OCI-M1 (cell line): ENCODE data around the gene NHSL1.

Experiments
- DNase-seq: peaks from one replicate; lab custom pipeline; 2025; lab: John Stamatoyannopoulos, UW

Gene NHSL1

GRCh38 chr6:138465007-138465645 lies 34.2 kb downstream of the NHSL1 start:
- no peak for DNase-seq

DNA sequence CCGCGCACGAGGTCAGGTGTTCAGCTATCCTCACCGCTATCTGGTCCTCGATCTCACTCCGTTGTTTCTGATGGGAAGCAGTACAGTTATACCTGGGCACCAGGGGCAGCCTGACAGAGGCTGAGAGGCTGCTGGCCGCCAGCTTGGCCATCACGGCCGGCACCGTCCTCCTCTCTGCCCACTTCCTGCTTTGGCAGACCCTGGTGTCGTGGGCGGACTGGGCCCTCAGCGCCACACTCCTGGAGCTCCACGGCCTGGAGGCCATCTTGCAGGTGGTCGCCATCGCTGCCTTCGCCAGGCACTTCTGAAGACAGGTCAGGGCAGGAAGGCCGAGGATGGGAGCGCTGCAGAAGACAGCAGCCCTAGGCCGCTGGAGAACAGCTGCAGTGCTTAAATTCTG lies 35.2 kb downstream of the NHSL1 start:
- DNase-seq = no peak

DNA sequence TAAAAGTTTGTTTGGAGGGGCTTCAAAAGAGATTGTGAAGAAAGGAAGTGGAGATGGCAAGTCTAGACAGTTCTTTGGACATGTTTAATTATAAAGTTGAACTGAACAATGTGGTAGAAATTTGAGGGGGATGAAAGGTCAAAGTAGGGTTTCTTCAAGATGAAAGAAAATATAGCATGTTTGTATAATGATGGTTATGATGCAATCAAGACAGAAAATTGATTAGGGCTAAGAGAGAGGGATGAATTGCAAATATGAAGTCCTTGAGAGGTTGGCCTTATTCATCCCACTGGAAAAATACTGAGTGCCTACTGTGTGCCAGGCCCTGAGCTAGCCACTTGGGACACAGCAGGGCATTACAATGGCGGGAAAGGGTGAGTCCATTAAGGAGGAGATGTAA lies 37.6 kb downstream of the NHSL1 start:
- no peak for DNase-seq

- DNase-seq = no peak
Observed at GRCh38 chr6:138456401-138456790, 42.9 kb downstream of the NHSL1 start.

GRCh38 chr6:138455746-138456400 lies 43.4 kb downstream of the NHSL1 start:
- no peak for DNase-seq

GRCh38 chr6:138454981-138455706 lies 44.1 kb downstream of the NHSL1 start:
- DNase-seq = peak; percentile 40

DNA sequence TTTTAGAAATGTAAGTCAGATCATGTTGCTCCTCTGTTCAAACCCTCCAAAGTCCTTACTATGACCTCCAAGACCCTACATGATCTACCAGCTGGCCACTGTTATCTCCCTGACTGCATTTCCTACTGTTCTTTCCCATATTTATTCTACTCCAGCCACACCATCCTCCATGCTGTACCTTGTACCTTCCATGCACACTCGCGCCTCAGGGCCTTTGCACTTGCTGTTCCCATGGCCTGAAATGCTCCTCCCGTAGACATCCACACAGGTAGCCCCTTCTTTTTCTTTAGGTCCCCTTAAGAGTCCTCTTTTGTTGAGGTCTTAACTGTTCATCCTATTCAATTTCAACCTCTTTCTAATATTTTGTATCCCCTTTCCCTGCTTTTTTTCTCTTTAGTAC lies 48.3 kb downstream of the NHSL1 start:
- no peak for DNase-seq

DNA sequence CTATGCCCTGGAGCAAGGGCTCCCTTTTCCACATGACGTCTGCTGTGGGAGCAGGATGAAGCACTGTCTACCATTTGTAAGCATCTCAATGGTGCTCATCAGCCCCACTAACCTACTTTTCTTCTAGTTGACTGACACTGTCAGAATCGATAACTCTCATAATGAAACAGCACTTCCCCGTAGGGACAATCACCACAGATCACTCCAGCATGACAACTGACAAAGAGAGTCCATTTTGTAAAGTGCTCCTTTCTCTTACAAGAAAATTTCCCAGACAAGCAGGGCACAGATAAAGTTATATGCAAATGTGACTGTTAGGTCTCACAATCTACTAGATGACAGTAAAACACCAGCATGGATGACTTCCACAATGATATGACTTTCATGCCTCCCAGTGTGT lies 48.8 kb downstream of the NHSL1 start:
- DNase-seq = no peak

- DNase-seq = no peak
Observed at GRCh38 chr6:138446821-138447220, 52.5 kb downstream of the NHSL1 start.

- DNase-seq = no peak
Observed at GRCh38 chr6:138443979-138444378, 55.3 kb downstream of the NHSL1 start.

DNA sequence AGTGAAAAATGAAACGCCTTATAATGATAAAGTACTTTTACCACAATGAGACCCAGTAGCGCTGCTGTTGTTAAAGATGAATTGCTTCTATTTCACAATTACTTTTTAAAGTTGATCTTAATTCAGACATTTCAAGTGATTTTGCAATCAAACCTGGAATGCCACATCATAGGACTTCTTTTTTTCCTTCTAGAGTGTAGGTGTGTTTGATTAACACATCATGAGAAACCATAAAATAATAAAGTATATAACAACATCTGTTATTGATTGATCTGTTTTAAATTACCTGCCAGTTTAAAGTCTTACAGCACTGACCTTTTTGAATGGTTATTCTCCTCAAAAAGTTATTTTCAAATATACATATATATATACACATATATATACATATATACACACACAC lies 56.6 kb downstream of the NHSL1 start:
- no peak for DNase-seq

GRCh38 chr6:138441965-138442364 lies 57.3 kb downstream of the NHSL1 start:
- DNase-seq = no peak

DNA sequence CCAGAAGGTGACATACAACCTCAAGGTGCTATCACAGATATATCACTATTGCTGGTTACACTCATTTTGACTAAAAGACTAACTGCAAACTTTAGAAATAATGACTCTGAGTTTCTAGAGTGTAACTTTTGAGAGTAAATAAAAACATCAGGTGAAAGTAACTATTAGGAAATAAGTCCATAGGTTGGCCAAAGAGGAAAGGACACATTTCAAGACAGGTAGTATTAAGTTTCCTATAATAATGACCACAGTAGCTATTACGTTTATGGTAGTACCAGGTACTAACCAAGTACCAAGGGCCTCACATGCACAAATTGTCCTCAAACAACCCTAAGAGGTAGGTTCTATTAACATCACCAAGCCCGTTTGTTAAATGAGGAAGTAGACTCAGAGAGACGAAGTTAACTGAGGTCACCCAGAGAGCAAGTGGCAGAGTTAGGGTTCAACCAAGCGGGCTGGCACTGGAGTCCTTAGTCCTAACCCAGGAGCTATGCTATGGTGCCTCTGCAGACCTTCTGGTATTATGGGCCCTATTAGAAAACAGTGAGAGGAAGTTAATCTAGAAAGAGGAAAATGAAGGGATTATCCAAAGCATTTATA lies 58.4 kb downstream of the NHSL1 start:
- DNase-seq = peak; percentile 56

DNA sequence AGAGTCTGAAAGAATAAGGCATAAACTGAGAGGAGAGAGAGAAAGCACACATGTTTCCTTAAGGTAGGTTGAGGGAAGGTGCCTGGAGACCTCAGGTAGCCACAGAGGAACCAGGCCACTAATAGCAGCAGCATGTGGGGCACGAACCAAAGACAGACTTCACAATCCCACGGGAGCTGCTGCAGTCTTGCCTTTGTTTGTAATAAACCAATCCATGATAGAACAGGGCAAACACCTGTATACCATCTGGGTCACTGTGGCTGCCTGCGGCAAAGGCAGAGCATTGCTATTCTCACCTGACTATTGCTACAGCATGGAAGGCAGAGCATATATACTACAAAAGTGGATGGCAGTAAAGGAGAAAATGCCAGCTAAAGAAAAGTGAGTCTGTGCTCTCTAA lies 59.0 kb downstream of the NHSL1 start:
- no peak for DNase-seq

DNA sequence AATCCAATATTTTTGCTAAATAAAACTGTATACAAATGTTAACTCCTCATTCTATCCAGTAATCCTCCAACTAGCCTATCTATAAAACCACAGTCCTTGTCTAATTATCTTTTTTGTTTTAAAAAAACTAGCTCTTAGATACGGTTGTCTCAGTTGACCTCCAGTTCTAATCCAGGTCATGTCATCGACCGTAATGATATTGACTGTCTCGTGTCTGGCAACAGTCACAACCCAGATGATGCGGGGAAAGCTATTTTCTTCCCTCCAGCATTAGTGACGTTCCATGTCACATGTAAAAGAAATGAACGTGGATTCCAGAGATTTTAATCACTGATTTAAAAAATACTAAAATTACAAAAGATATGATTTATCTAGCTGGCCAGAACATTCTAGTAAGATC lies 59.7 kb downstream of the NHSL1 start:
- DNase-seq = no peak

DNA sequence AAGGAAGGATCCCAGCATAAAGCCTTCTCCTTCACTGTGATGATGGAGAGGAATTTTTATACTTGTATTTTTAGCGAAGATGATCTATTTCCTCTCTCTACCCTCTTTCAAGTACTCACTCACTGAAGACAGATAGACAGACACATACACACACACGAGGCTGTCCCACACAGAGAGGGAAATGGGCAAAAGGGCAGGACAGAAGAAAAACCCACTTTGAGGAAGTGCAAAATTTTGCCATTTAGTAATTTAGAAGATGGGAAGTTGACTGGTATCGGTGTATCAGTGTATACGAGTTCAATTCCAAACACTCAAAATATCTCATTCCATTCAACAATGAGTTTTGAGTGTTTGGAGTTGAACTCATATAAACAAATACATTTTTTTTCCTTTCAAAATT lies 64.4 kb downstream of the NHSL1 start:
- no peak for DNase-seq

DNA sequence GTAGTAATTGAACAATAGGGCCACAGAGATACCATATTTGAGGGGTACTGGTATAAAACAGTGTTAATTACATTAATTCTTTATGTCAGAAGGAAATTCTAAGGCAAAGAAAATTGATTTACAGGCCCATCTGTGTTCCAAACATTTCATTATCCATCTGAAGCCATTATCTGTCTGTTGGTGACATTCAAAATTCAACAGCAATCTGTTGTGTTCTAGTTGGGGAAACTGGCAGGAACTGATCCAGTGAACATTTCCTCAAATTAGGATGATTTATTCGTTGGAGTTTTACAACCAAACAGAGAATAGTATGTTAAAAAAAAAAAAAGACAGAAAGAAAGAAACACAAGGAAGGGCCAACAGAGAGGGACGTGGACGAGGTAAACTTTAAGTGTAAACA lies 65.2 kb downstream of the NHSL1 start:
- DNase-seq = no peak

DNA sequence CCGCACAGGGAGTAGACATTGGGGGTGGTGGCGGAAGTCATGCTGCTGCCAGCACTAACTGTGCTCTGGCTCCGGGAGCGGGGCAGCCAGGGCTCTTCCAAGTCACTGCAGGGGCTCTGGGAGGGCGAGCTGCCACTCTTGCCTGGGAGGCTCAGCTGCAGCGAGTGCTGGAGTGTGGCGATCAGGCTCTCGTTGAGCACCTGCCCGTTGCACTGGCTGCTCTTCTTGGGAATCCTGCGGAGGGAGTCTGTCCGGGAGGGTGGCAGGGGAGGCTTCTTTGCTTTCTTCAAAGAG lies 67.3 kb downstream of the NHSL1 start:
- no peak for DNase-seq

DNA sequence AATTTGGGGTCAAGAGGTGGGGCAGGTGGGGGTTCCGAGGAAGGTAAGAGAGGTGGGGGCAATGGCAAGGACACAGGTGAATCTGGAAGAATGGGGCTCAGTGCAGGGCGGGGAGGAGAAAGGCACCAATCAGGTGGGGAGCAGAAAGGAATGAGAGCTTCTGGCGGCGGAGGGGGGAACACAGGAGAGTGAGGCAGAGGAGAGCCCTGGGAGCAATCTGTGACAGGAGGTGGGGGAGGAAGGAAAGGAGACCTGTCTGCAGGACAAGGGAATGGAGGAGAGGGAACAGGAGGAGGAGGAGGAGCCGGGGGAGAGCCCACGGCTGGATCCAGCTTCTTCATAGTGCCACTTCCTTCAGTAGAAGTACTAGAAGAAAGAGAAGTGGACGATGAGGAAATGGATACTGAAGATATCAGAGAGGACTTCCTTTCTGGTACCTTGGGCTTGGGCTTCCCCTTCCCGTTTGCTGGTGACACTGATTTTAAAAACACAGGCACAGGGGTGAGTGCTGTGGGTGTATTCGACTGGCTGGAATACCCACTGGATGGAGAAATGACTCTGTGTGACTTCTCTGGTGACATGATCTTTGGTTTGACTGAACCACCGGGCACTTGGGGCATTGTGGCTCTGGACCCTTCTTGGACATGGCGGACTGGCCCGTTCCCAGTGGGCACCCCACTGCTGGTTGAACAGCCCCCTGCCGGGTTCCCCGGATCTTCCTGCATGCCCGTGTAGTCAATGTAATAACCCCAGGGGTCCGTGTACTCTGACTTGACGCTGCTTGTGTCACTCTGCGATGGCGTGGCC lies 67.8 kb downstream of the NHSL1 start:
- DNase-seq = no peak

DNA sequence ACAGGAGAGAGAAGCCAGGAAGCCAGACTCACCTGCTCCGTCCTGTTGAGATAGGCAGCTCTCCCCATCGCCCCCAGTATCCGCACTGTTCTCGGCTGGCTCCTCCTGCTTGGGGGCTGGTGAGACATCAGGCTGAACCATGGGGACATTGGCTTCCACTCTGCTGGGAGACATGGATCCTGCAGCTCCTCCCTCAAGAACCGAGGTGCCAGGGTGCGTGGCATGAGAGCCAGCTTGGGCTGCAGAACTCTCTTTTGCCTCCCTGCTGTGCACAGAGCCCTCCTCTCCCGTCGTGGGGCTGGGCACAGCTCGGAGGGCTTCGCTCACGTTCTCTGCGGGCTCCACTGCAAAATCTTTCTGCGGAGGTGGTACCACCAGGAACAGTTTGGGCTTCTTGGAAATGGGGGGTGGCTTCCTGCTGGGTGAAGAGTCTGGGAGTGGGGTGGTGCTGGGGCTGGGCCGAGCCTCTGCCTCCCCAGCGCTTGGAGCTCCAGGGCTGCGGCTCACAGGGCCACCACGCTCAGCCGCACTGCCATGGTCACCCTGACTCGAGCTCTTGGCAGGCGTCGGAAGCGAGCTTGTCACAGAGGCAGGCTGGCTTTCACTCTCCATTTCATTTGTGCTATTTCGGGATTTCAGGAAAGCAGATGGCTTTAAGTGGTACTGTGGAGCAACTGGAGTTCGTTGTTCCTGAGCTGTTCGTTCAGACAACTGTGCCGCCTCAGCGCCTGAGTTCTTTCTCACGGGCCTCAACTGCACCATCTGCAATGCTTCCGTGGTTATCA lies 68.7 kb downstream of the NHSL1 start:
- no peak for DNase-seq

- DNase-seq = no peak
Observed at GRCh38 chr6:138429761-138430160, 69.5 kb downstream of the NHSL1 start.
